HepG2 (cell line): Measurements from ENCODE around the gene C1orf21. TPM values are rescaled to one million over a fixed set of nuclear protein-coding genes. Genes with fewer than 3 reads are reported as not detected.

ENCODE experiments used
- BRF2 ChIP-seq: sonication (generic); formaldehyde crosslinking; IDR thresholded peaks from 2 replicates; pipeline ENCODE4 v1.8.1; 2022; ENCODE audit warnings: mild to moderate bottlenecking, missing genetic modification reagents
- CENPT ChIP-seq: sonication (generic); formaldehyde crosslinking; IDR thresholded peaks from 2 replicates; pipeline ENCODE4 v1.8.0; 2022; ENCODE audit warnings: low read depth, mild to moderate bottlenecking, moderate library complexity, missing genetic modification reagents
- CSRNP1 ChIP-seq: sonication (generic); formaldehyde crosslinking; IDR thresholded peaks from 2 replicates; pipeline ENCODE4 v1.8.1; 2023; ENCODE audit warnings: mild to moderate bottlenecking, missing genetic modification reagents
- GFI1 ChIP-seq: sonication (generic); formaldehyde crosslinking; IDR thresholded peaks from 2 replicates; pipeline ENCODE4 v1.5.0; 2020; ENCODE audit warnings: missing genetic modification reagents, mild to moderate bottlenecking, borderline replicate concordance
- HNRNPK ChIP-seq: fragments of 200-400 bp; formaldehyde crosslinking; IDR thresholded peaks from 2 replicates; pipeline ENCODE4 v1.6.1; 2018; ENCODE audit warnings: low read length, low read depth, moderate library complexity, mild to moderate bottlenecking; ENCODE audit not compliant: poor library complexity, severe bottlenecking
- IKZF1 ChIP-seq: fragments of 450-650 bp; IDR thresholded peaks from 2 replicates; pipeline ENCODE4 v1.7.1; 2016
- JDP2 ChIP-seq: sonication (generic); formaldehyde crosslinking; IDR thresholded peaks from 2 replicates; pipeline ENCODE4 v1.8.1; 2022; ENCODE audit warnings: missing genetic modification reagents, borderline replicate concordance
- KDM1A ChIP-seq: IDR thresholded peaks from 2 replicates; pipeline ENCODE4 v1.6.1; 2016; ENCODE audit warnings: missing compliant biosample characterization
- MAX ChIP-seq: IDR thresholded peaks from 2 replicates; pipeline ENCODE4 v1.6.1; 2012; ENCODE audit warnings: inconsistent platforms
- MZF1 ChIP-seq: sonication (generic); formaldehyde crosslinking; IDR thresholded peaks from 2 replicates; pipeline ENCODE4 v1.8.1; 2023; ENCODE audit warnings: mild to moderate bottlenecking, missing genetic modification reagents, borderline replicate concordance
- NR2C2 ChIP-seq: sonication (generic); formaldehyde crosslinking; IDR thresholded peaks from 2 replicates; pipeline ENCODE4 v1.4.0; 2020; ENCODE audit warnings: missing genetic modification reagents, mild to moderate bottlenecking, moderate library complexity, borderline replicate concordance
- RBFOX2 ChIP-seq: fragments of 200-400 bp; formaldehyde crosslinking; IDR thresholded peaks from 2 replicates; pipeline ENCODE4 v1.6.1; 2017; ENCODE audit warnings: low read depth, mild to moderate bottlenecking, low read length
- TBX2 ChIP-seq: sonication (generic); formaldehyde crosslinking; IDR thresholded peaks from 2 replicates; pipeline ENCODE4 v1.5.0; 2020; ENCODE audit warnings: missing genetic modification reagents, mild to moderate bottlenecking, borderline replicate concordance
- TCF12 ChIP-seq, 2 experiments: fragments of 450-650 bp in 1 of 2; sonication (generic) in 1 of 2; formaldehyde crosslinking in 1 of 2; IDR thresholded peaks; 2 replicates each; pipeline versions ENCODE4 v1.6.1 to v1.8.0; 2017 to 2022; ENCODE audit warnings: antibody characterized with exemption in 1 of 2, mild to moderate bottlenecking in 1 of 2, missing genetic modification reagents in 1 of 2, moderate library complexity in 1 of 2
- XBP1 ChIP-seq: sonication (generic); formaldehyde crosslinking; IDR thresholded peaks from 2 replicates; pipeline ENCODE4 v1.5.0; 2020; ENCODE audit warnings: missing genetic modification reagents
- ZNF10 ChIP-seq: sonication (generic); formaldehyde crosslinking; IDR thresholded peaks from 2 replicates; pipeline ENCODE4 v1.4.0; 2020; ENCODE audit warnings: mild to moderate bottlenecking, low read depth, missing genetic modification reagents, borderline replicate concordance
- ZNF251 ChIP-seq: sonication (generic); formaldehyde crosslinking; IDR thresholded peaks from 2 replicates; pipeline ENCODE4 v1.9.0; 2021; ENCODE audit warnings: mild to moderate bottlenecking, missing genetic modification reagents
- ZNF350 ChIP-seq: sonication (generic); formaldehyde crosslinking; IDR thresholded peaks from 2 replicates; pipeline ENCODE4 v1.4.0; 2020; ENCODE audit warnings: mild to moderate bottlenecking, low read depth, missing genetic modification reagents, borderline replicate concordance
- ZNF543 ChIP-seq: sonication (generic); formaldehyde crosslinking; IDR thresholded peaks from 2 replicates; pipeline ENCODE4 v1.4.0; 2020; ENCODE audit warnings: mild to moderate bottlenecking, missing genetic modification reagents
- ZNF580 ChIP-seq: IDR thresholded peaks from 2 replicates; pipeline ENCODE4 v1.6.1; 2016; ENCODE audit warnings: low read depth, borderline replicate concordance
- ZNF703 ChIP-seq: sonication (generic); formaldehyde crosslinking; IDR thresholded peaks from 2 replicates; pipeline ENCODE4 v1.5.1; 2020; ENCODE audit warnings: missing genetic modification reagents, mild to moderate bottlenecking, moderate library complexity, borderline replicate concordance
- ZNF766 ChIP-seq: sonication (generic); formaldehyde crosslinking; IDR thresholded peaks from 2 replicates; pipeline ENCODE4 v1.5.0; 2020; ENCODE audit warnings: missing genetic modification reagents, borderline replicate concordance
- ZSCAN12 ChIP-seq: sonication (generic); formaldehyde crosslinking; IDR thresholded peaks from 2 replicates; pipeline ENCODE4 v1.9.0; 2021; ENCODE audit warnings: mild to moderate bottlenecking, missing genetic modification reagents
- polyA plus RNA-seq, 8 experiments: library from polyadenylated mRNA; depleted of rRNA in 3 of 8; stranded (reverse) in 7 of 8; unstranded in 1 of 8; fragments of >200 nt; fragmentation: Illumina TruSeq in 4 of 8; extraction: Trizol in 4 of 8; gene quantifications; 2 replicates each; pipeline versions ENCODE4 v1.2.1 to v1.2.3, GENCODE V29; 2011 to 2016; ENCODE audit warnings: low read depth in 4 of 8, missing spikeins in 1 of 8, mixed read lengths in 1 of 8; ENCODE audit not compliant: insufficient read depth in 1 of 8
- total RNA-seq, 5 experiments: library from RNA; depleted of rRNA; stranded (reverse); fragments of >200 nt; fragmentation: Illumina TruSeq; extraction: Trizol; gene quantifications; 2 replicates each; pipeline ENCODE4 v1.2.3, GENCODE V29; 2016; ENCODE audit warnings: low read depth in 1 of 5
- TF ChIP-seq, protein P1 (sequence below): sonication (generic); formaldehyde crosslinking; conservative IDR thresholded peaks from 2 replicates; pipeline ENCODE4 v1.4.0; 2020; ENCODE audit warnings: missing genetic modification reagents
- TF ChIP-seq, protein P2 (sequence below): sonication (generic); formaldehyde crosslinking; IDR thresholded peaks from 2 replicates; pipeline ENCODE4 v1.9.0; 2021; ENCODE audit warnings: missing genetic modification reagents, borderline replicate concordance

C1orf21 gene
- total and polyA plus RNA-seq, 2 of the 13 experiments (the other 11 are each of a cell fraction or from before 2014, with no cell fraction given): not detected

- TF ChIP-seq ZNF10 (CRISPR knock-in tag): no peak
- TF ChIP-seq CENPT (CRISPR knock-in tag): no peak
- no peak for TF ChIP-seq IKZF1
- TF ChIP-seq HNRNPK: no peak
- no peak for TF ChIP-seq ZNF251 (CRISPR knock-in tag)
- no peak for TF ChIP-seq TCF12 (IDR thresholded peaks at IDR 0.05)
- no peak for TF ChIP-seq TCF12 (CRISPR knock-in tag; IDR thresholded peaks at IDR 0.05)
- TF ChIP-seq, protein P1, sequence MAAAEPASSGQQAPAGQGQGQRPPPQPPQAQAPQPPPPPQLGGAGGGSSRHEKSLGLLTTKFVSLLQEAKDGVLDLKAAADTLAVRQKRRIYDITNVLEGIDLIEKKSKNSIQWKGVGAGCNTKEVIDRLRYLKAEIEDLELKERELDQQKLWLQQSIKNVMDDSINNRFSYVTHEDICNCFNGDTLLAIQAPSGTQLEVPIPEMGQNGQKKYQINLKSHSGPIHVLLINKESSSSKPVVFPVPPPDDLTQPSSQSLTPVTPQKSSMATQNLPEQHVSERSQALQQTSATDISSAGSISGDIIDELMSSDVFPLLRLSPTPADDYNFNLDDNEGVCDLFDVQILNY (CRISPR knock-in tag): no peak
- 0 out of 2 replicates have a peak, but pooled peaks have one; percentile 32 for TF ChIP-seq ZNF703 (CRISPR knock-in tag)
- TF ChIP-seq ZNF580 (CRISPR knock-in tag): no peak
- TF ChIP-seq, protein P2, sequence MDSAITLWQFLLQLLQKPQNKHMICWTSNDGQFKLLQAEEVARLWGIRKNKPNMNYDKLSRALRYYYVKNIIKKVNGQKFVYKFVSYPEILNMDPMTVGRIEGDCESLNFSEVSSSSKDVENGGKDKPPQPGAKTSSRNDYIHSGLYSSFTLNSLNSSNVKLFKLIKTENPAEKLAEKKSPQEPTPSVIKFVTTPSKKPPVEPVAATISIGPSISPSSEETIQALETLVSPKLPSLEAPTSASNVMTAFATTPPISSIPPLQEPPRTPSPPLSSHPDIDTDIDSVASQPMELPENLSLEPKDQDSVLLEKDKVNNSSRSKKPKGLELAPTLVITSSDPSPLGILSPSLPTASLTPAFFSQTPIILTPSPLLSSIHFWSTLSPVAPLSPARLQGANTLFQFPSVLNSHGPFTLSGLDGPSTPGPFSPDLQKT (CRISPR knock-in tag): no peak
- no peak for TF ChIP-seq GFI1 (CRISPR knock-in tag)
- no peak for TF ChIP-seq MZF1 (CRISPR knock-in tag)
- 0 out of 2 replicates have a peak, but pooled peaks have one; percentile 18 for TF ChIP-seq ZNF350 (CRISPR knock-in tag)
- TF ChIP-seq ZNF766 (CRISPR knock-in tag): no peak
- no peak for TF ChIP-seq KDM1A (CRISPR knock-in tag)
- TF ChIP-seq CSRNP1 (CRISPR knock-in tag): no peak
- TF ChIP-seq XBP1 (CRISPR knock-in tag): no peak
- TF ChIP-seq ZNF543 (CRISPR knock-in tag): no peak
- no peak for TF ChIP-seq TBX2 (CRISPR knock-in tag)
- no peak for TF ChIP-seq JDP2
- peak; percentile 58 for TF ChIP-seq NR2C2 (CRISPR knock-in tag)
- TF ChIP-seq RBFOX2: no peak
- TF ChIP-seq BRF2: no peak
- no peak for TF ChIP-seq ZSCAN12 (CRISPR knock-in tag)
- no peak for TF ChIP-seq MAX
Observed at GRCh38 chr1:184664042-184664660, 277.3 kb downstream of the C1orf21 start (continued).
